OCI-LY7 (cell line): ENCODE data around the gene P3H2. TPM values are rescaled to one million over a fixed set of nuclear protein-coding genes. Genes with fewer than 3 reads are reported as not detected.

Experiments used
- BruUV-seq: library from RNA; stranded (reverse); fragments of 400-500 nt; replicated peaks from 2 replicates; lab custom pipeline; 2021; lab: Mats Ljungman, UMichigan
- CTCF ChIA-PET: fragments of 300-600 bp; sonication (Branson Sonifier 250); formaldehyde crosslinking; loops from one replicate; lab custom pipeline; 2022; ENCODE audit warnings: antibody characterized with exemption; ENCODE audit not compliant: unreplicated experiment; lab: Charles Lee
- POLR2A ChIA-PET: fragments of 300-600 bp; sonication (Branson Sonifier 250); formaldehyde crosslinking; loops from one replicate; lab custom pipeline; 2022; ENCODE audit warnings: antibody characterized with exemption; lab: Charles Lee
- DNase-seq: peaks from one replicate; pipeline ENCODE4 v3.0.0-alpha.2; 2015; ENCODE audit warnings: low spot score
- H2AFZ ChIP-seq: fragments of 200-600 bp; sonication (generic), shearing (Covaris generic); 2 replicates; pipeline ENCODE4 v1.6.1; 2014; ENCODE audit warnings: mild to moderate bottlenecking, antibody characterized with exemption, low read length, moderate library complexity
- H3K27ac ChIP-seq: fragments of 200-600 bp; sonication (generic); 2 replicates; pipeline ENCODE4 v1.5.1; 2014; ENCODE audit warnings: mixed run types, low read depth, mild to moderate bottlenecking, moderate library complexity, low read length, inconsistent platforms; ENCODE audit not compliant: poor library complexity, severe bottlenecking
- H3K36me3 ChIP-seq: fragments of 200-600 bp; sonication (generic); 2 replicates; pipeline ENCODE4 v1.6.1; 2014; ENCODE audit warnings: mild to moderate bottlenecking, antibody characterized with exemption, low read length, moderate library complexity, mixed read lengths; ENCODE audit not compliant: insufficient read depth
- H3K4me1 ChIP-seq: fragments of 200-600 bp; sonication (generic); 2 replicates; pipeline ENCODE4 v1.5.1; 2014; ENCODE audit warnings: mild to moderate bottlenecking, low read length; ENCODE audit not compliant: insufficient read depth, poor library complexity, severe bottlenecking
- H3K4me2 ChIP-seq: fragments of 200-600 bp; sonication (generic); 2 replicates; pipeline ENCODE4 v1.6.1; 2014; ENCODE audit warnings: mild to moderate bottlenecking, low read length
- H3K4me3 ChIP-seq: fragments of 200-600 bp; sonication (generic); 2 replicates; pipeline ENCODE4 v1.5.1; 2014; ENCODE audit warnings: mild to moderate bottlenecking, low read depth, low read length; ENCODE audit not compliant: poor library complexity, severe bottlenecking
- H3K79me2 ChIP-seq: fragments of 200-600 bp; sonication (generic); 2 replicates; pipeline ENCODE4 v1.6.1; 2016; ENCODE audit warnings: low read depth, mild to moderate bottlenecking, low read length, moderate library complexity, mixed read lengths; ENCODE audit not compliant: insufficient read depth
- H3K9me2 ChIP-seq: fragments of 200-600 bp; sonication (generic); 2 replicates; pipeline ENCODE4 v1.6.1; 2016; ENCODE audit warnings: mild to moderate bottlenecking, low read length, mixed read lengths; ENCODE audit not compliant: insufficient read depth
- H3K9me3 ChIP-seq: fragments of 200-600 bp; sonication (generic); 2 replicates; pipeline ENCODE4 v1.6.1; 2014; ENCODE audit warnings: mild to moderate bottlenecking, mixed run types, low read length, mixed read lengths
- H4K20me1 ChIP-seq: fragments of 200-600 bp; sonication (generic); 2 replicates; pipeline ENCODE4 v1.6.1; 2014; ENCODE audit warnings: mild to moderate bottlenecking, antibody characterized with exemption, low read length, moderate library complexity, mixed read lengths; ENCODE audit not compliant: insufficient read depth
- CTCF ChIP-seq: fragments of 200-600 bp; sonication (generic); conservative IDR thresholded peaks from 2 replicates; pipeline ENCODE4 v1.5.1; 2014; ENCODE audit warnings: mild to moderate bottlenecking, antibody characterized with exemption, low read length, moderate library complexity, mixed read lengths
- EZH2phosphoT487 ChIP-seq: fragments of 200-600 bp; sonication (generic); IDR thresholded peaks from 2 replicates; pipeline ENCODE4 v1.6.1; 2018; ENCODE audit warnings: low read depth, borderline replicate concordance, mild to moderate bottlenecking, mixed run types, antibody characterized with exemption, low read length, moderate library complexity, mixed read lengths
- intact Hi-C: fragments of 100-400 bp; cut with micrococcal nuclease; formaldehyde crosslinking; loops from one replicate; pipeline ENCODE4 v1.10.0; 2022; ENCODE audit not compliant: unreplicated experiment
- total RNA-seq, 2 experiments: library from RNA; depleted of rRNA in 1 of 2; stranded (reverse); fragments of >200 nt in 1 of 2; shearing (Covaris generic) in 1 of 2; gene quantifications; 2 replicates each; pipeline ENCODE4 v1.2.3, GENCODE V29; 2014 to 2022

The P3H2 gene
- total RNA-seq, 2 experiments from 2014 or later = not detected

GRCh38 chr3:190013943-190014924 lies 106.5 kb downstream of the P3H2 start:
- H3K27ac ChIP-seq = no peak overlapping the region
- H3K4me3 ChIP-seq = no peak overlapping the region
- no peaks in the 10 kb centered on the region for H3K9me2 ChIP-seq
- no peaks in the 10 kb centered on the region for H3K4me1 ChIP-seq
- no peaks in the 10 kb centered on the region for H3K79me2 ChIP-seq
- no TSS peak for BruUV-seq
- no peaks in the 10 kb centered on the region for H3K9me3 ChIP-seq
- DNase-seq = no peak
- ChIA-PET CTCF (no interaction called here), POLR2A (interaction anchor here (1.3 kb wide), 1 partner anchor 11 kb away, joined by 3 read pairs; no protein-coding TSS in a partner anchor)
- no peak overlapping the region for H3K4me2 ChIP-seq
- no peak overlapping the region for H2AFZ ChIP-seq
- H3K36me3 ChIP-seq = no peaks in the 10 kb centered on the region
- intact Hi-C loops = no loop called here
- TF ChIP-seq CTCF (no peak), EZH2phosphoT487 (no peak)
- no peaks in the 10 kb centered on the region for H4K20me1 ChIP-seq

GRCh38 chr3:190012784-190013183 lies 107.9 kb downstream of the P3H2 start:
- POLR2A ChIA-PET = interaction anchor here (0.9 kb wide), 1 partner anchor 10 kb away, joined by 3 read pairs; no protein-coding TSS in a partner anchor
- no peak overlapping the region for H2AFZ ChIP-seq

More at GRCh38 chr3:190012784-190013183, 107.9 kb downstream of the P3H2 start:
- Histone ChIP-seq H3K36me3 (no peaks in the 10 kb centered on the region), H3K79me2 (no peaks in the 10 kb centered on the region), H4K20me1 (no peaks in the 10 kb centered on the region), H3K4me1 (no peaks in the 10 kb centered on the region), H3K27ac (no peak overlapping the region), H3K4me2 (no peak overlapping the region), H3K9me3 (no peaks in the 10 kb centered on the region), H3K9me2 (no peaks in the 10 kb centered on the region), H3K4me3 (no peak overlapping the region)
- intact Hi-C loops = no loop called here
- TF ChIP-seq EZH2phosphoT487 = no peak
- no peak for TF ChIP-seq CTCF
- CTCF ChIA-PET = interaction anchor here (0.6 kb wide), 1 partner anchor 1366 kb away, joined by 3 read pairs; no protein-coding TSS in a partner anchor
- BruUV-seq = no TSS peak
- DNase-seq = no peak
